ENCODE results near the gene DCAF4L1. TPM values are rescaled to one million over a fixed set of nuclear protein-coding genes. Genes with fewer than 3 reads are reported as not detected.

The DCAF4L1 gene, protein sequence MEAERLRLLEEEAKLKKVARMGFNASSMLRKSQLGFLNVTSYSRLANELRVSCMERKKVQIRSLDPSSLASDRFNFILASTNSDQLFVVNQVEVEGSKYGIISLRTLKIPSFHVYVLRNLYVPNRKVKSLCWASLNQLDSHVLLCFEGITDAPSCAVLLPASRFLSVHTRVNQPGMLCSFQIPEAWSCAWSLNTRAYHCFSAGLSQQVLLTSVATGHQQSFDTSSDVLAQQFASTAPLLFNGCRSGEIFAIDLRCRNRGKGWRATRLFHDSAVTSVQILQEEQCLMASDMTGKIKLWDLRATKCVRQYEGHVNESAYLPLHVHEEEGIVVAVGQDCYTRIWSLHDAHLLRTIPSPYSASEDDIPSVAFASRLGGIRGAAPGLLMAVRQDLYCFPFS
- total RNA-seq (2022) (0.23 and 0.36 TPM in 2 replicates), Bru-seq, nascent RNA (percentile 32 among the genes with signal in this experiment), BruChase-seq, experiment 1, labeled RNA remaining after a 2-hour chase (percentile 73 among the genes with signal in this experiment), BruChase-seq, experiment 2, labeled RNA remaining after a 6-hour chase (percentile 72 among the genes with signal in this experiment)
- long read RNA-seq: 0 reads

- intact Hi-C loops (cut with micrococcal nuclease; ENCODE audit: unreplicated experiment): no loop called here
- no peak for DNase-seq
- no peaks in the 10 kb centered on the region for H3K4me1 ChIP-seq
- TF ChIP-seq CTCF (IDR thresholded peaks at IDR 0.05; ENCODE audit: insufficient read depth in 1 of 2, low read depth in 1 of 2, low read length in 1 of 2, severe bottlenecking in 1 of 2, unreplicated experiment in 1 of 2): no peak
- no peaks in the 10 kb centered on the region for H3K27me3 ChIP-seq (replicated peaks; ENCODE audit: control insufficient read depth, insufficient read depth, low read length)
- CTCF ChIA-PET: no interaction called here
- POLR2A ChIA-PET: no interaction called here
- Mint-ChIP-seq H3K27ac (ENCODE audit: unreplicated experiment) (no peak within 1 kb of the TSS), H3K4me3 (ENCODE audit: unreplicated experiment) (no peak within 1 kb of the TSS), H3K4me1 (ENCODE audit: low read depth, unreplicated experiment) (no peaks in the 10 kb centered on the region), H3K9me3 (ENCODE audit: unreplicated experiment) (no peaks in the 10 kb centered on the region), H3K27me3 (ENCODE audit: insufficient read depth, unreplicated experiment) (peaks cover 4% of the 10 kb centered on the region), H3K36me3 (ENCODE audit: insufficient read depth, unreplicated experiment) (no peaks in the 10 kb centered on the region)
- H3K36me3 ChIP-seq (ENCODE audit: control insufficient read depth, insufficient read depth, low read length): no peaks in the 10 kb centered on the region
- no peaks in the 10 kb centered on the region for H3K9me3 ChIP-seq
- H3K4me3 ChIP-seq (ENCODE audit: low read depth, low read length): no peak within 1 kb of the TSS
- BruUV-seq (replicated peaks): no TSS peak
These were observed at the start of gene DCAF4L1 for GRCh38 chr4:41981456-41981855. Gene DCAF4L1, plus strand, starts transcription at chr4:41981756. Its CDS starts 37 bp downstream, at chr4:41981793.

- Mint-ChIP-seq H3K4me3 (ENCODE audit: unreplicated experiment) (no peak overlapping the region), H3K27ac (ENCODE audit: unreplicated experiment) (no peak overlapping the region), H3K27me3 (ENCODE audit: insufficient read depth, unreplicated experiment) (no peaks in the 10 kb centered on the region), H3K36me3 (ENCODE audit: insufficient read depth, unreplicated experiment) (peaks cover 24% of the 10 kb centered on the region), H3K9me3 (ENCODE audit: unreplicated experiment) (no peaks in the 10 kb centered on the region), H3K4me1 (ENCODE audit: low read depth, unreplicated experiment) (peaks cover 21% of the 10 kb centered on the region)
- no TSS peak for BruUV-seq (replicated peaks)
- H3K4me3 ChIP-seq (ENCODE audit: low read depth, low read length): no peak overlapping the region
- no peaks in the 10 kb centered on the region for H3K9me3 ChIP-seq
- intact Hi-C loops (cut with micrococcal nuclease; ENCODE audit: unreplicated experiment): no loop called here
- CTCF ChIA-PET: no interaction called here
- no peak for TF ChIP-seq CTCF (IDR thresholded peaks at IDR 0.05; ENCODE audit: insufficient read depth in 1 of 2, low read depth in 1 of 2, low read length in 1 of 2, severe bottlenecking in 1 of 2, unreplicated experiment in 1 of 2)
- H3K27me3 ChIP-seq (replicated peaks; ENCODE audit: control insufficient read depth, insufficient read depth, low read length): no peaks in the 10 kb centered on the region
- no peak for DNase-seq
- POLR2A ChIA-PET: no interaction called here
- peaks cover 12% of the 10 kb centered on the region for H3K4me1 ChIP-seq
- no peaks in the 10 kb centered on the region for H3K36me3 ChIP-seq (ENCODE audit: control insufficient read depth, insufficient read depth, low read length)
These were observed 48.6 kb upstream of the DCAF4L1 start for GRCh38 chr4:41932988-41933387.

GRCh38 chr4:41933997-41934503 lies 47.5 kb upstream of the DCAF4L1 start:
- no peak for DNase-seq
- ChIA-PET POLR2A (interaction anchor here (0.6 kb wide), 1 partner anchor 17 kb away, joined by 5 read pairs; no protein-coding TSS in a partner anchor), CTCF (interaction anchor here (0.6 kb wide), 1 partner anchor 720 kb away, joined by 7 read pairs; the partner anchor contains the start of gene APBB2)
- H3K27ac Mint-ChIP-seq (ENCODE audit: unreplicated experiment): peak overlapping the region; percentile 96
- peak overlapping the region; percentile 99 for H3K4me3 Mint-ChIP-seq (ENCODE audit: unreplicated experiment)
- no peak overlapping the region for H3K4me3 ChIP-seq (ENCODE audit: low read depth, low read length)
- no peaks in the 10 kb centered on the region for H3K36me3 ChIP-seq (ENCODE audit: control insufficient read depth, insufficient read depth, low read length)
- no TSS peak for BruUV-seq (replicated peaks)
- no peaks in the 10 kb centered on the region for H3K9me3 ChIP-seq
- no peaks in the 10 kb centered on the region for H3K27me3 ChIP-seq (replicated peaks; ENCODE audit: control insufficient read depth, insufficient read depth, low read length)
- H3K9me3 Mint-ChIP-seq (ENCODE audit: unreplicated experiment): no peaks in the 10 kb centered on the region
- no peaks in the 10 kb centered on the region for H3K27me3 Mint-ChIP-seq (ENCODE audit: insufficient read depth, unreplicated experiment)
- H3K36me3 Mint-ChIP-seq (ENCODE audit: insufficient read depth, unreplicated experiment): peaks cover 31% of the 10 kb centered on the region
- no peak for TF ChIP-seq CTCF (IDR thresholded peaks at IDR 0.05; ENCODE audit: insufficient read depth in 1 of 2, low read depth in 1 of 2, low read length in 1 of 2, severe bottlenecking in 1 of 2, unreplicated experiment in 1 of 2)
- peaks cover 21% of the 10 kb centered on the region for H3K4me1 Mint-ChIP-seq (ENCODE audit: low read depth, unreplicated experiment)
- intact Hi-C loops (cut with micrococcal nuclease; ENCODE audit: unreplicated experiment): no loop called here
- H3K4me1 ChIP-seq: peaks cover 12% of the 10 kb centered on the region
